Duodenal mucosa (tissue), 2 donors: ENCODE results near the gene PROM1.

ENCODE experiments used
- H3K27ac ChIP-seq: one replicate; pipeline ENCODE4 v1.7.0; 2013; ENCODE audit warnings: low read depth, low read length
- H3K27me3 ChIP-seq, 2 donors: one replicate each; pipeline ENCODE4 v1.7.0; 2013; ENCODE audit warnings: low read length in 2 of 2, control low read depth in 1 of 2; ENCODE audit not compliant: insufficient read depth in 2 of 2, control insufficient read depth in 1 of 2
- H3K36me3 ChIP-seq, 2 donors: one replicate each; pipeline ENCODE4 v1.7.0; 2013; ENCODE audit warnings: low read length in 2 of 2, control low read depth in 1 of 2; ENCODE audit not compliant: insufficient read depth in 2 of 2, control insufficient read depth in 1 of 2
- H3K4me1 ChIP-seq, 2 donors: one replicate each; pipeline ENCODE4 v1.7.0; 2013; ENCODE audit warnings: low read length in 2 of 2, control low read depth in 1 of 2; ENCODE audit not compliant: insufficient read depth in 2 of 2, control insufficient read depth in 1 of 2
- H3K4me3 ChIP-seq, 2 donors: one replicate each; pipeline ENCODE4 v1.7.0; 2013; ENCODE audit warnings: low read length in 2 of 2, low read depth in 1 of 2
- H3K9ac ChIP-seq, 2 donors: one replicate each; pipeline ENCODE4 v1.7.0; 2013; ENCODE audit warnings: low read length in 2 of 2, low read depth in 1 of 2
- H3K9me3 ChIP-seq, 2 donors: one replicate each; pipeline ENCODE4 v1.7.0; 2013; ENCODE audit warnings: low read length in 2 of 2, control low read depth in 1 of 2; ENCODE audit not compliant: control insufficient read depth in 1 of 2

The PROM1 gene

GRCh38 chr4:16031546-16032395 lies 52.1 kb downstream of the PROM1 start:
- Histone ChIP-seq H3K4me3 (no peak overlapping the region), H3K27ac (no peak overlapping the region)

DNA sequence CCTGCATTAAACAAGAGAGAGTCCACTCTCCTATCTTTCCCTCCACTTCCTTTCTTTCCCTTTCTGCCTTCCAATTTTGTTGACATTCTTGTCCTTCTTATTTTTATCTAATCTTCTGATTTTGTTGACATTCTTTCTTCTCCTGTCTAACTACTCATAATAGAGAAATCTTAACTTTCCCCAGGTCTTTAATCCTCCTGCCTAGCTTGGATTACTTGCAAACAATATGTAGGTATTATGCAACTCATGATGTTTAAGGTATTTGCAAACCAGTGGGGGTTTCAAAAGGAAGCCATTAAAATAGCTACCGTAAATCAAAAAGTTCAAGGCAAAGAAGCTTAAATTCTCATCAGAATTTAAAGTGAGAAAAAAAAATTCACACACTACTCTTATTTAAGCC lies 53.9 kb downstream of the PROM1 start:
- no peak overlapping the region for H3K4me3 ChIP-seq
- no peak overlapping the region for H3K9ac ChIP-seq
- H3K27ac ChIP-seq, result no peak overlapping the region
- no peaks in the 10 kb centered on the region for H3K27me3 ChIP-seq
- no peaks in the 10 kb centered on the region for H3K36me3 ChIP-seq
- H3K4me1 ChIP-seq, result peaks cover 0 to 11% of the 10 kb centered on the region in 2 donors
- H3K9me3 ChIP-seq, result no peaks in the 10 kb centered on the region

More at GRCh38 chr4:16031546-16032395, 52.1 kb downstream of the PROM1 start:
- no peaks in the 10 kb centered on the region for H3K27me3 ChIP-seq
- H3K9me3 ChIP-seq, result no peaks in the 10 kb centered on the region
- peaks cover 0 to 8% of the 10 kb centered on the region in 2 donors for H3K4me1 ChIP-seq
- no peaks in the 10 kb centered on the region for H3K36me3 ChIP-seq
- H3K9ac ChIP-seq, result no peak overlapping the region

DNA sequence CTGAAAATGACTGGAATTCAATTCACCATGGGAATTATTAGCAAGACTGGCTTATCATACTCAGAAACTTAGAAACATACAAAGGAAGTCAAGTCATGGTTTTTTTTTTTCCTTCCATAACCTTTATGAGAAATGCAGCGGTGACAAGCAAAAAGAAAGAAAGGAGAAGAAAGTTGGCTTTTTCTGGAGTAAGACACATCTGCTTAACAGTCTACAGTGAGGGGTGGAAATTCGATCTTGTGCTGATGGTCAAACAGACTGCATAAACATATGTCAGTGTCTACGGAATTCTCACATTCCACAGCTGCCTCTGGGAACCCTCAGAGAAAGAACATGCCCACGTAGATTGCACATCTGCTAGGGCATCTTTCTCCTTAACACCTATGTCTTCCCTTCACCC lies 54.6 kb downstream of the PROM1 start:
- Histone ChIP-seq H3K27me3 (no peaks in the 10 kb centered on the region), H3K9me3 (no peaks in the 10 kb centered on the region), H3K27ac (no peak overlapping the region), H3K4me3 (no peak overlapping the region), H3K9ac (no peak overlapping the region), H3K36me3 (no peaks in the 10 kb centered on the region), H3K4me1 (peaks cover 0 to 7% of the 10 kb centered on the region in 2 donors)

DNA sequence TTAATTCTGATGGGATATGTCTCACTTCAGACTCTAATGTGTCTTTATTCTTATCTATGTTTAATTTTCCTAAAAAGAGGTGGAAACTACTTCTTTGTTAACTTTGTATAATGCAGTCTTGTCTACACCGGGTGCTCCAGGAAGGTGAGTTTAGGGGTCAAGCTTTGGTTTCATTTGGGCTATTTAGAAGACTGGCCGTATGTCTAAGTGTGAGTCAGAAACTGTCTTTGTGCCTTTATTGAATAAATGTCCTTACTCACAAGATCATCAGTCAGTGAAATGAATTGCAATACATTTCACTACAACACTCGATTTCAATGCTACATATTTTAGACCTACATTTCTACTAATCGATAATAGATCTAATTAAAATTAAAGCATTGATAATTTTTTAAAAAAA lies 56.2 kb downstream of the PROM1 start:
- H3K9ac ChIP-seq, result no peak overlapping the region
- H3K4me3 ChIP-seq, result no peak overlapping the region
- peaks cover 0 to 3% of the 10 kb centered on the region in 2 donors for H3K4me1 ChIP-seq
- H3K9me3 ChIP-seq, result no peaks in the 10 kb centered on the region
- no peaks in the 10 kb centered on the region for H3K27me3 ChIP-seq
- no peak overlapping the region for H3K27ac ChIP-seq
- H3K36me3 ChIP-seq, result peaks cover 0 to 5% of the 10 kb centered on the region in 2 donors

GRCh38 chr4:16027114-16027513 lies 56.7 kb downstream of the PROM1 start:
- Histone ChIP-seq H3K27me3 (no peaks in the 10 kb centered on the region), H3K9ac (no peak overlapping the region), H3K36me3 (peaks cover 0 to 5% of the 10 kb centered on the region in 2 donors), H3K27ac (no peak overlapping the region), H3K4me3 (no peak overlapping the region), H3K9me3 (no peaks in the 10 kb centered on the region), H3K4me1 (peaks cover 0 to 3% of the 10 kb centered on the region in 2 donors)

- Histone ChIP-seq H3K27ac (no peak overlapping the region), H3K36me3 (peaks cover 0 to 5% of the 10 kb centered on the region in 2 donors), H3K9me3 (no peaks in the 10 kb centered on the region), H3K4me3 (no peak overlapping the region), H3K9ac (no peak overlapping the region), H3K4me1 (peaks cover 0 to 3% of the 10 kb centered on the region in 2 donors), H3K27me3 (no peaks in the 10 kb centered on the region)
These were observed 57.6 kb downstream of the PROM1 start for GRCh38 chr4:16026160-16026761.

- Histone ChIP-seq H3K4me3 (no peak overlapping the region), H3K27ac (no peak overlapping the region), H3K9ac (no peak overlapping the region)
These were observed 58.6 kb downstream of the PROM1 start for GRCh38 chr4:16025268-16025667.

GRCh38 chr4:16023776-16024408 lies 59.9 kb downstream of the PROM1 start:
- no peak overlapping the region for H3K9ac ChIP-seq
- H3K27ac ChIP-seq, result no peak overlapping the region
- peaks cover 0 to 3% of the 10 kb centered on the region in 2 donors for H3K4me1 ChIP-seq
- no peaks in the 10 kb centered on the region for H3K9me3 ChIP-seq
- peaks cover 0 to 5% of the 10 kb centered on the region in 2 donors for H3K36me3 ChIP-seq
- H3K27me3 ChIP-seq, result no peaks in the 10 kb centered on the region
- H3K4me3 ChIP-seq, result no peak overlapping the region

More at GRCh38 chr4:16025268-16025667, 58.6 kb downstream of the PROM1 start:
- peaks cover 0 to 5% of the 10 kb centered on the region in 2 donors for H3K36me3 ChIP-seq
- H3K4me1 ChIP-seq, result peaks cover 0 to 3% of the 10 kb centered on the region in 2 donors
- H3K9me3 ChIP-seq, result no peaks in the 10 kb centered on the region
- H3K27me3 ChIP-seq, result no peaks in the 10 kb centered on the region

GRCh38 chr4:16021804-16022560 lies 61.8 kb downstream of the PROM1 start:
- Histone ChIP-seq H3K27ac (no peak overlapping the region), H3K4me1 (peaks cover 0 to 3% of the 10 kb centered on the region in 2 donors), H3K9ac (no peak overlapping the region), H3K4me3 (no peak overlapping the region), H3K27me3 (peaks cover 0 to 4% of the 10 kb centered on the region in 2 donors), H3K36me3 (peaks cover 0 to 5% of the 10 kb centered on the region in 2 donors), H3K9me3 (no peaks in the 10 kb centered on the region)
